H9 (cell line): Measurements from ENCODE around the gene ROR1. TPM values are rescaled to one million over a fixed set of nuclear protein-coding genes. Genes with fewer than 3 reads are reported as not detected.

ENCODE experiments used
- DNase-seq: peaks from one replicate; pipeline ENCODE4 v3.0.0-alpha.2; 2017
- H2AFZ ChIP-seq: one replicate; pipeline ENCODE4 v1.6.1; 2013; ENCODE audit warnings: mild to moderate bottlenecking, low read length, control low read depth, moderate library complexity
- H2AK5ac ChIP-seq: 2 replicates; pipeline ENCODE4 v1.6.1; 2013; ENCODE audit warnings: low read length, control low read depth, mixed read lengths; ENCODE audit not compliant: insufficient read length
- H2BK120ac ChIP-seq: one replicate; pipeline ENCODE4 v1.6.1; 2013; ENCODE audit warnings: low read depth, mild to moderate bottlenecking, low read length, control low read depth, inconsistent platforms; ENCODE audit not compliant: poor library complexity, severe bottlenecking
- H2BK12ac ChIP-seq: 2 replicates; pipeline ENCODE4 v1.6.1; 2013; ENCODE audit warnings: low read length, control low read depth, mixed read lengths, low read depth; ENCODE audit not compliant: insufficient read length
- H2BK15ac ChIP-seq: 2 replicates; pipeline ENCODE4 v1.6.1; 2013; ENCODE audit warnings: low read depth, low read length, control low read depth
- H2BK20ac ChIP-seq: one replicate; pipeline ENCODE4 v1.6.1; 2013; ENCODE audit warnings: low read depth, mild to moderate bottlenecking, low read length, control low read depth, inconsistent platforms; ENCODE audit not compliant: poor library complexity, severe bottlenecking
- H2BK5ac ChIP-seq: 2 replicates; pipeline ENCODE4 v1.6.1; 2013; ENCODE audit warnings: low read length, control low read depth, mixed read lengths; ENCODE audit not compliant: insufficient read length
- H3K14ac ChIP-seq: 2 replicates; pipeline ENCODE4 v1.6.1; 2013; ENCODE audit warnings: low read length, control low read depth; ENCODE audit not compliant: insufficient read depth
- H3K18ac ChIP-seq: 2 replicates; pipeline ENCODE4 v1.6.1; 2013; ENCODE audit warnings: low read depth, mild to moderate bottlenecking, mixed read lengths, low read length, control low read depth; ENCODE audit not compliant: insufficient read length
- H3K23ac ChIP-seq: 2 replicates; pipeline ENCODE4 v1.6.1; 2013; ENCODE audit warnings: low read length, control low read depth, mixed read lengths, low read depth; ENCODE audit not compliant: insufficient read length
- H3K23me2 ChIP-seq: 2 replicates; pipeline ENCODE4 v1.6.1; 2013; ENCODE audit warnings: low read depth, mild to moderate bottlenecking, mixed read lengths, low read length, control low read depth; ENCODE audit not compliant: insufficient read length, poor library complexity, severe bottlenecking
- H3K27ac ChIP-seq: 2 replicates; pipeline ENCODE4 v1.5.1; 2013; ENCODE audit warnings: low read length, control low read depth, mixed read lengths, low read depth; ENCODE audit not compliant: insufficient read length
- H3K27me3 ChIP-seq: 2 replicates; pipeline ENCODE4 v1.6.1; 2013; ENCODE audit warnings: low read length, control low read depth, inconsistent platforms; ENCODE audit not compliant: insufficient read depth
- H3K4ac ChIP-seq: 2 replicates; pipeline ENCODE4 v1.6.1; 2013; ENCODE audit warnings: low read depth, mild to moderate bottlenecking, control low read depth, inconsistent platforms, low read length, moderate library complexity
- H3K4me1 ChIP-seq: 2 replicates; pipeline ENCODE4 v1.6.1; 2013; ENCODE audit warnings: low read length, control low read depth, inconsistent platforms; ENCODE audit not compliant: insufficient read depth
- H3K4me2 ChIP-seq: 2 replicates; pipeline ENCODE4 v1.6.1; 2013; ENCODE audit warnings: low read length, control low read depth, mixed read lengths; ENCODE audit not compliant: insufficient read length, insufficient read depth
- H3K56ac ChIP-seq: 2 replicates; pipeline ENCODE4 v1.6.1; 2013; ENCODE audit warnings: low read depth, mild to moderate bottlenecking, mixed read lengths, low read length, control low read depth; ENCODE audit not compliant: insufficient read length
- H3K79me1 ChIP-seq: 2 replicates; pipeline ENCODE4 v1.6.1; 2013; ENCODE audit warnings: low read depth, mild to moderate bottlenecking, moderate library complexity, low read length, control low read depth, inconsistent platforms; ENCODE audit not compliant: insufficient read depth, poor library complexity, severe bottlenecking
- H3K79me2 ChIP-seq: 2 replicates; pipeline ENCODE4 v1.6.1; 2013; ENCODE audit warnings: low read length, control low read depth, inconsistent platforms; ENCODE audit not compliant: insufficient read depth
- H3K9ac ChIP-seq: 2 replicates; pipeline ENCODE4 v1.6.1; 2013; ENCODE audit warnings: low read length, control low read depth, mixed read lengths; ENCODE audit not compliant: insufficient read length; ENCODE audit errors: extremely low read depth
- H3K9me3 ChIP-seq: one replicate; pipeline ENCODE4 v1.6.1; 2013; ENCODE audit warnings: low read depth, low read length, inconsistent platforms; ENCODE audit not compliant: control insufficient read depth
- H3T11ph ChIP-seq: one replicate; pipeline ENCODE4 v1.6.1; 2013; ENCODE audit warnings: mild to moderate bottlenecking, low read length, control low read depth, inconsistent platforms
- H4K20me1 ChIP-seq: one replicate; pipeline ENCODE4 v1.6.1; 2013; ENCODE audit not compliant: control insufficient read depth, insufficient read length, insufficient read depth
- H4K5ac ChIP-seq: 2 replicates; pipeline ENCODE4 v1.6.1; 2013; ENCODE audit warnings: low read depth, mild to moderate bottlenecking, mixed read lengths, low read length, control low read depth; ENCODE audit not compliant: insufficient read length
- H4K8ac ChIP-seq: replicated peaks from 2 replicates; pipeline ENCODE4 v1.6.1; 2013; ENCODE audit warnings: low read length, control low read depth, mixed read lengths, low read depth; ENCODE audit not compliant: insufficient read length
- H4K91ac ChIP-seq: 2 replicates; pipeline ENCODE4 v1.6.1; 2013; ENCODE audit warnings: low read depth, mild to moderate bottlenecking, moderate library complexity, mixed read lengths, low read length, control low read depth; ENCODE audit not compliant: insufficient read length
- H3K27ac Mint-ChIP-seq, 3 experiments: 2 replicates in 2 of 3; 3 replicates in 1 of 3; pipeline ENCODE4 v1.8.0; 2020 to 2021; ENCODE audit warnings: mixed read lengths in 3 of 3, mild to moderate bottlenecking in 1 of 3, moderate library complexity in 1 of 3
- H3K27me3 Mint-ChIP-seq: 2 replicates; pipeline ENCODE4 v1.8.0; 2021; ENCODE audit warnings: low read depth, mild to moderate bottlenecking, moderate library complexity, mixed read lengths
- H3K36me3 Mint-ChIP-seq, 3 experiments: 2 replicates in 2 of 3; 3 replicates in 1 of 3; pipeline ENCODE4 v1.8.0; 2020 to 2021; ENCODE audit warnings: low read depth in 3 of 3, mixed read lengths in 3 of 3; ENCODE audit not compliant: insufficient read depth in 1 of 3
- H3K4me1 Mint-ChIP-seq, 2 experiments: 2 replicates each; pipeline ENCODE4 v1.8.0; 2020; ENCODE audit warnings: mixed read lengths in 2 of 2
- H3K4me3 Mint-ChIP-seq, 2 experiments: 2 replicates in 1 of 2; 3 replicates in 1 of 2; pipeline ENCODE4 v1.8.0; 2020 to 2021; ENCODE audit warnings: mild to moderate bottlenecking in 2 of 2, mixed read lengths in 2 of 2, moderate library complexity in 1 of 2
- H3K9me3 Mint-ChIP-seq, 2 experiments: 2 replicates in 1 of 2; 3 replicates in 1 of 2; pipeline ENCODE4 v1.8.0; 2020; ENCODE audit warnings: mild to moderate bottlenecking in 2 of 2, mixed read lengths in 2 of 2, moderate library complexity in 1 of 2
- CTCF ChIP-seq: fragments of 200-600 bp; sonication (generic); conservative IDR thresholded peaks from 3 replicates; pipeline ENCODE4 v1.8.0; 2021; ENCODE audit warnings: antibody characterized with exemption, mild to moderate bottlenecking
- WGBS: extraction: QIAGEN DNeasy Blood & Tissue Kit; methylation state at CpG from one replicate; pipeline ENCODE4 v1.1.7; 2013; ENCODE audit warnings: missing lambda C conversion rate, low lambda C conversion rate, mixed read lengths; ENCODE audit not compliant: insufficient read length; ENCODE audit errors: extremely low coverage; 5-methylcytosine and 5-hydroxymethylcytosine counted together
- total RNA-seq: library from RNA; stranded (reverse); gene quantifications from 2 replicates; pipeline ENCODE4 v1.2.1, GENCODE V29; 2021

Gene ROR1
- total RNA-seq, 1 experiment from 2014 or later: 75.9 TPM

- Histone ChIP-seq H2BK15ac (no peak overlapping the region), H3K9me3 (no peaks in the 10 kb centered on the region), H4K91ac (no peak overlapping the region), H3K27me3 (no peaks in the 10 kb centered on the region), H2AK5ac (no peak overlapping the region), H3K4me1 (peaks cover 14% of the 10 kb centered on the region; the same call in 1 of the 2 replicates), H3K9ac (no peak overlapping the region), H3T11ph (no peak overlapping the region), H2AFZ (no peak overlapping the region), H3K79me2 (peaks cover 33% of the 10 kb centered on the region; the same call in 1 of the 2 replicates), H3K18ac (no peak overlapping the region), H3K23me2 (no peaks in the 10 kb centered on the region), H2BK12ac (no peak overlapping the region), H3K27ac (no peak overlapping the region), H3K4me2 (no peak overlapping the region), H3K4ac (no peak overlapping the region), H3K14ac (no peak overlapping the region), H3K23ac (no peak overlapping the region), H2BK5ac (no peak overlapping the region), H4K8ac (no peak overlapping the region), H4K5ac (no peak overlapping the region), H3K79me1 (peaks cover 13% of the 10 kb centered on the region), H2BK20ac (no peak overlapping the region), H3K56ac (no peak overlapping the region), H4K20me1 (no peaks in the 10 kb centered on the region), H2BK120ac (no peak overlapping the region)
- no peaks in the 10 kb centered on the region for H3K27me3 Mint-ChIP-seq
- WGBS: no CpG with 5 or more reads among the region's 1 CpG
- H3K4me1 Mint-ChIP-seq: peaks cover 60 to 67% of the 10 kb centered on the region in 2 experiments
- no peak overlapping the region for H3K4me3 Mint-ChIP-seq
- H3K27ac Mint-ChIP-seq: no peak overlapping the region
- peaks cover 0 to 2% of the 10 kb centered on the region in 2 experiments; a peak in 2 of 5 replicates for H3K9me3 Mint-ChIP-seq
- peaks cover 0 to 7% (median 4%) of the 10 kb centered on the region in 3 experiments; a peak in 6 of 7 replicates for H3K36me3 Mint-ChIP-seq
- DNase-seq: no peak
- no peak for TF ChIP-seq CTCF
Measured at GRCh38 chr1:63880958-63881576, 107.2 kb downstream of the ROR1 start.
